ENCODE measurements around the gene TJP3. TPM values are rescaled to one million over a fixed set of nuclear protein-coding genes. Genes with fewer than 3 reads are reported as not detected.

The TJP3 gene
- total and polyA plus RNA-seq, 10 of the 15 experiments (the other 5 are each of a cell fraction or from before 2014, with no cell fraction given) = 0.04 to 1.2 (median 0.29) TPM; not detected in 6

- DNase-seq (ENCODE audit: low read depth, low spot score) = no peak
- in situ Hi-C loops (cut with MboI) (no loop called here), intact Hi-C loops (cut with micrococcal nuclease; ENCODE audit: unreplicated experiment) (no loop called here)
- peaks cover 7% of the 10 kb centered on the region for H3K79me2 ChIP-seq (ENCODE audit: control insufficient read depth, insufficient read depth, low read length)
- H3K27me3 ChIP-seq (replicated peaks in 1 of 2; ENCODE audit: control insufficient read depth in 2 of 2, insufficient read depth in 2 of 2, low read length in 1 of 2) = no peaks in the 10 kb centered on the region
- no peaks in the 10 kb centered on the region for H3K9me3 ChIP-seq (replicated peaks; ENCODE audit: control insufficient read depth, insufficient read depth, low read length)
- no peak overlapping the region for H3K4me2 ChIP-seq (ENCODE audit: control insufficient read depth, insufficient read depth)
- no peak for ATAC-seq
- H3K36me3 ChIP-seq (ENCODE audit: control insufficient read depth in 2 of 2, insufficient read depth in 2 of 2, low read length in 1 of 2) = peaks cover 0 to 18% of the 10 kb centered on the region in 2 experiments; a peak in 2 of 4 replicates
- H2AFZ ChIP-seq (ENCODE audit: control insufficient read depth, low read depth, low read length) = no peak overlapping the region
- CTCF ChIA-PET = no interaction called here
- FAIRE-seq = no peak
- POLR2A ChIA-PET = interaction anchor here (0.6 kb wide), 1 partner anchor 858 kb away, joined by 8 read pairs; no protein-coding TSS in a partner anchor
- no peak overlapping the region for H3K4me3 ChIP-seq
- SMC1A ChIA-PET (ENCODE audit: uncharacterized antibody, unreplicated experiment) = no interaction called here
- no peak overlapping the region for H3K9ac ChIP-seq (ENCODE audit: control insufficient read depth, insufficient read depth, low read length)
- TF ChIP-seq ZBTB4 (CRISPR knock-in tag; IDR thresholded peaks at IDR 0.05) (no peak), LARP7 (IDR thresholded peaks at IDR 0.05) (no peak), EGR1 (IDR thresholded peaks at IDR 0.05; ENCODE audit: borderline replicate concordance in 1 of 2, low read depth in 2 of 2, low read length in 2 of 2) (no peak), ZNF207 (IDR thresholded peaks at IDR 0.05; ENCODE audit: borderline replicate concordance) (no peak), NR2C1 (IDR thresholded peaks at IDR 0.05) (no peak), DPF2 (IDR thresholded peaks at IDR 0.05) (no peak), NR2C2 (IDR thresholded peaks at IDR 0.05; ENCODE audit: borderline replicate concordance, control insufficient read depth, insufficient read length, low read depth) (no peak), SPI1 (IDR thresholded peaks at IDR 0.05; ENCODE audit: borderline replicate concordance, insufficient read depth, low read depth, low read length) (no peak), ATF3 (IDR thresholded peaks at IDR 0.05; ENCODE audit: borderline replicate concordance, extremely low read depth, low read depth, low read length) (no peak), ESRRA (IDR thresholded peaks at IDR 0.05; ENCODE audit: low read length) (no peak)
- peaks cover 4% of the 10 kb centered on the region; the same call in 1 of the 2 replicates for H3K4me1 ChIP-seq (ENCODE audit: control insufficient read depth, insufficient read depth, low read length)
- no TSS peak for BruUV-seq (replicated peaks)
- 37% methylated on average over 7 of the region's 7 CpGs for WGBS (ENCODE audit: insufficient coverage, insufficient replicate concordance, low lambda C conversion rate, missing lambda C conversion rate)
- H3K27ac ChIP-seq (ENCODE audit: control insufficient read depth, insufficient read depth) = peak overlapping the region; percentile 10; the same call in 1 of the 2 replicates
- no peaks in the 10 kb centered on the region for H4K20me1 ChIP-seq (ENCODE audit: control insufficient read depth, insufficient read depth)
- RAD21 ChIA-PET (ENCODE audit: unreplicated experiment) = no interaction called here
Observed at GRCh38 chr19:3766520-3766919, 58.3 kb downstream of the TJP3 start.

All from GM12878 (cell line).